Sigmoid colon (tissue), 7 donors: ENCODE data around the gene FCN2. TPM values are rescaled to one million over a fixed set of nuclear protein-coding genes. Genes with fewer than 3 reads are reported as not detected.

ENCODE experiments used
- DNase-seq: peaks from one replicate; pipeline ENCODE4 v3.0.0-alpha.2; 2019
- H3K27ac ChIP-seq, 4 donors: fragments of 200-600 bp; sonication (generic); one replicate each; pipeline ENCODE4 v1.5.1; 2016 to 2019; ENCODE audit warnings: mild to moderate bottlenecking in 1 of 4
- H3K27me3 ChIP-seq, 3 donors: fragments of 200-600 bp; sonication (generic); one replicate each; pipeline ENCODE4 v1.5.1; 2019; ENCODE audit warnings: mild to moderate bottlenecking in 1 of 3
- H3K36me3 ChIP-seq, 4 donors: fragments of 200-600 bp; sonication (generic); one replicate each; pipeline ENCODE4 v1.5.1; 2016 to 2019
- H3K4me1 ChIP-seq, 4 donors: fragments of 200-600 bp; sonication (generic); one replicate each; pipeline ENCODE4 v1.5.1; 2017 to 2019
- H3K4me3 ChIP-seq, 4 donors: fragments of 200-600 bp; sonication (generic); one replicate each; pipeline ENCODE4 v1.5.1; 2017 to 2019; ENCODE audit warnings: mild to moderate bottlenecking in 2 of 4, moderate library complexity in 1 of 4
- H3K9me3 ChIP-seq, 4 donors: fragments of 200-600 bp in 3 of 4; sonication (generic) in 3 of 4; one replicate each; pipeline versions ENCODE4 v1.5.1 to v1.6.1; 2013 to 2019
- CTCF ChIP-seq, 4 experiments: fragments of 450-650 bp in 3 of 4; fragments of 200-600 bp in 1 of 4; IDR thresholded peaks; one replicate each; pipeline ENCODE4 v1.5.1; 2016 to 2019; ENCODE audit warnings: antibody characterized with exemption in 4 of 4, mild to moderate bottlenecking in 3 of 4, moderate library complexity in 2 of 4
- EP300 ChIP-seq, 4 donors: sonication (generic); formaldehyde crosslinking; IDR thresholded peaks; one replicate each; pipeline ENCODE4 v1.6.1; 2017; ENCODE audit warnings: antibody characterized with exemption in 4 of 4
- POLR2A ChIP-seq, 2 donors: fragments of 450-650 bp; IDR thresholded peaks; one replicate each; pipeline ENCODE4 v1.6.1; 2016; ENCODE audit warnings: antibody characterized with exemption in 2 of 2, mild to moderate bottlenecking in 2 of 2, moderate library complexity in 2 of 2
- POLR2AphosphoS5 ChIP-seq, 4 donors: sonication (generic); formaldehyde crosslinking; IDR thresholded peaks; one replicate each; pipeline ENCODE4 v1.6.1; 2017; ENCODE audit warnings: antibody characterized with exemption in 4 of 4
- WGBS, 2 donors: extraction: QIAGEN DNeasy Blood & Tissue Kit; methylation state at CpG; one replicate each; pipeline ENCODE4 v1.1.7; 2013; 5-methylcytosine and 5-hydroxymethylcytosine counted together
- intact Hi-C: fragments of 100-400 bp; cut with DNase I; formaldehyde crosslinking; loops from one replicate; pipeline ENCODE4 v1.15.1; 2023
- polyA plus RNA-seq, 3 donors: library from polyadenylated mRNA; stranded (reverse); fragments of 200-250 nt; gene quantifications; one replicate each; pipeline ENCODE4 v1.2.3, GENCODE V29; 2013
- total RNA-seq, 4 donors: library from RNA; depleted of rRNA; stranded (reverse); fragments of >200 nt; gene quantifications; one replicate each; pipeline ENCODE4 v1.1.0, GENCODE V29; 2016
- donor health status: healthy with polysubstance abuse.
- donor health status: Bipolar disorder and iron deficiency.
- donor health status: healthy.

The FCN2 gene
- total and polyA plus RNA-seq, 7 donors: 0.12 TPM; not detected in 6

GRCh38 chr9:134899168-134899567, 18.6 kb downstream of the FCN2 start:
- no peaks in the 10 kb centered on the region for H3K27me3 ChIP-seq
- no peaks in the 10 kb centered on the region for H3K36me3 ChIP-seq
- DNase-seq: no peak
- no peak overlapping the region for H3K4me3 ChIP-seq
- peaks cover 0 to 18% (median 10%) of the 10 kb centered on the region in 4 donors for H3K4me1 ChIP-seq
- WGBS, 2 donors: 74 to 93% methylated on average over 3 of the region's 3 CpGs
- H3K27ac ChIP-seq: no peak overlapping the region
- TF ChIP-seq POLR2A (IDR thresholded peaks at IDR 0.05) (no peak), EP300 (IDR thresholded peaks at IDR 0.05) (no peak), CTCF (IDR thresholded peaks at IDR 0.05) (no peak), POLR2AphosphoS5 (IDR thresholded peaks at IDR 0.05) (no peak)
- intact Hi-C loops: no loop called here
- H3K9me3 ChIP-seq: peaks cover 0 to 4% (median 0%) of the 10 kb centered on the region in 4 donors

- peaks cover 0 to 18% (median 10%) of the 10 kb centered on the region in 4 donors for H3K4me1 ChIP-seq
- no peaks in the 10 kb centered on the region for H3K27me3 ChIP-seq
- peaks cover 0 to 4% (median 0%) of the 10 kb centered on the region in 4 donors for H3K9me3 ChIP-seq
- no peak overlapping the region for H3K27ac ChIP-seq
- H3K36me3 ChIP-seq: no peaks in the 10 kb centered on the region
- intact Hi-C loops: no loop called here
- 86 to 88% methylated on average over 1 of the region's 1 CpG for WGBS, 2 donors
- H3K4me3 ChIP-seq: no peak overlapping the region
- no peak for TF ChIP-seq EP300 (IDR thresholded peaks at IDR 0.05)
- no peak for TF ChIP-seq POLR2A (IDR thresholded peaks at IDR 0.05)
- TF ChIP-seq POLR2AphosphoS5 (IDR thresholded peaks at IDR 0.05): no peak
- TF ChIP-seq CTCF (IDR thresholded peaks at IDR 0.05): no peak
- no peak for DNase-seq
Observed at GRCh38 chr9:134899818-134900217, 19.2 kb downstream of the FCN2 start.

- DNase-seq: no peak
- no peak overlapping the region for H3K4me3 ChIP-seq
- no peaks in the 10 kb centered on the region for H3K36me3 ChIP-seq
- H3K9me3 ChIP-seq: peaks cover 0 to 4% (median 0%) of the 10 kb centered on the region in 4 donors
- H3K27ac ChIP-seq: no peak overlapping the region
- TF ChIP-seq CTCF (IDR thresholded peaks at IDR 0.05): no peak
- no peak for TF ChIP-seq EP300 (IDR thresholded peaks at IDR 0.05)
- TF ChIP-seq POLR2A (IDR thresholded peaks at IDR 0.05): no peak
- no peak for TF ChIP-seq POLR2AphosphoS5 (IDR thresholded peaks at IDR 0.05)
- H3K27me3 ChIP-seq: no peaks in the 10 kb centered on the region
- no peaks in the 10 kb centered on the region for H3K4me1 ChIP-seq
- intact Hi-C loops: no loop called here
- 37 to 64% methylated on average over 3 of the region's 3 CpGs for WGBS, 2 donors
Observed at GRCh38 chr9:134902936-134903335, 22.3 kb downstream of the FCN2 start.

- H3K36me3 ChIP-seq: no peaks in the 10 kb centered on the region
- H3K4me1 ChIP-seq: no peaks in the 10 kb centered on the region
- H3K9me3 ChIP-seq: no peaks in the 10 kb centered on the region
- H3K4me3 ChIP-seq: no peak overlapping the region
- peaks cover 0 to 4% (median 0%) of the 10 kb centered on the region in 3 donors for H3K27me3 ChIP-seq
- intact Hi-C loops: no loop called here
- no peak for DNase-seq
- TF ChIP-seq EP300 (IDR thresholded peaks at IDR 0.05): no peak
- TF ChIP-seq POLR2A (IDR thresholded peaks at IDR 0.05): no peak
- H3K27ac ChIP-seq: no peak overlapping the region
- WGBS, 2 donors: 77 to 83% methylated on average over 13 of the region's 13 CpGs
Observed at GRCh38 chr9:134908524-134909309, 28.1 kb downstream of the FCN2 start.

GRCh38 chr9:134909511-134910481, 29.2 kb downstream of the FCN2 start:
- Histone ChIP-seq H3K27ac (no peak overlapping the region), H3K4me3 (no peak overlapping the region), H3K36me3 (no peaks in the 10 kb centered on the region), H3K4me1 (no peaks in the 10 kb centered on the region), H3K27me3 (peaks cover 0 to 6% (median 0%) of the 10 kb centered on the region in 3 donors), H3K9me3 (no peaks in the 10 kb centered on the region)
- intact Hi-C loops: no loop called here
- no peak for TF ChIP-seq EP300 (IDR thresholded peaks at IDR 0.05)
- TF ChIP-seq POLR2AphosphoS5 (IDR thresholded peaks at IDR 0.05): no peak
- no peak for TF ChIP-seq POLR2A (IDR thresholded peaks at IDR 0.05)
- TF ChIP-seq CTCF (IDR thresholded peaks at IDR 0.05): no peak
- WGBS, 2 donors: 64 to 80% methylated on average over 24 of the region's 24 CpGs
- no peak for DNase-seq
